ENCODE data around the gene CDK14.
"Not testable (repeated sequence)": the region's sequence is repeated elsewhere in the genome, so short reads cannot be mapped to it uniquely, and the experiment has no call there.

The CDK14 gene

DNA sequence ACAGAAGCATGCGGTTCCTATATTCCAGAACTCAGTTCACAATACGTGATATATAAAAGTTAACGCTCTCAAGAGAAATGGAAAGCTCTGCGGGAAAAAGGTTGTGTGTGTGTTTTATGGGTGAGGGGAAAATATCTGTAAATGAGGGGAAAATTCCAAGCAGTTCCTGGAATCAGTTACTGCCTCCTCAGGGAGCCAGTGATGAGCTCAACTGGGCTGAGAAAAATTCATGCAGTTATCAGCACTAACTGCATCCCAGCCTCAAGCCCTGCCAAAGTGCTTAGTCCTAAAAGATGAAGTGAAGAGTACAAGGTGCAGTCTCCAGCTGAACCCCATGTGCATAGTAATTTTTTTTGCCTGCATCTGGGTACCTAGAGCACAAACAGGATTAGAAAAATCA, 191.9 kb downstream of the CDK14 start:
- no peak for DNase-seq (ENCODE audit: low read depth in 2 of 2)

DNA sequence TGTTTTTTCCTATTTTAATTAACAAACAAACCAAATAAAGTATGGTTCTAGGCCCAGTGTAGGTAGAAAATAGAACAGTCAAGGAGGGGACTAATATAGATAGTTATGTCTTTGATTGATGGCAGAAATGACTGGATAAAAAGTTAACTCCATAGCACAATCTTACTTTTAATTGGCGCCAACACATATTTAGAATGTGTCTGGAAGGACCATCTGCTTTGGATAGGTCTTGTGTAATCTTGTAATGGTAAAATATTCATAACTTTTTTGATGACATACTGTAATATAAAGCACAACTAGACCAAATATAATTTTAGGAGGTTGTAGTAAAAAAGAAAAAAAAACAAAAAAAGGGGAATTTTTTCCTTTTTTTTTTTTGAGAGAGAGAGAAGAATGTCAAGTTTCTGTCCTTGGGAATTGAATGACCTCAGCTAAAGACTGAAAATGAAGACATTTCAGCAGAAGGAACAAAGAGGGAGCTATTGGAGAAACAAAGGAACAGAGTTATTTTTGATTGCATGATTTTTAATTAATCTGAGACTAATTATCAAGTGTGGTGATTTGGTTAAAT, 193.7 kb downstream of the CDK14 start:
- DNase-seq (ENCODE audit: low read depth in 2 of 2): no peak

DNA sequence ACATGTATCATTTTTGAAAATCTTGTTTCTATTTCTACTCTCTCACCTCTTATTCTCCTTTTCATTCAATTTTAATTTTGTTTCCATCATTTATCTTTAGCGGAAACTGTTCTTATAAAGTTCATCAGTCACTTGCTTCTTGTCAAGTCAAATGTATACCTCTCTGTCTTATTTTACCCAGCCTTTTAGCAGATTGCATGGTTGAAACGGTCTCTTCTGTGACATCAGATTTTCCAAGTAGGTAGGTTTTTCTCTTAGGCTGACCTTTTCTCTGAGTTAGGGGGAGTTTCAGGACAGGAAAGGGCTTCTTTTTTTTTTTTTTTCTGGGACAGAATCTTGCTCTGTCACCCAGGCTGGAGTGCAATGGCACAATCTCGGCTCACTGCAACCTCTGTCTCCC, 195.5 kb downstream of the CDK14 start:
- no peak for DNase-seq (ENCODE audit: low read depth in 2 of 2)

DNA sequence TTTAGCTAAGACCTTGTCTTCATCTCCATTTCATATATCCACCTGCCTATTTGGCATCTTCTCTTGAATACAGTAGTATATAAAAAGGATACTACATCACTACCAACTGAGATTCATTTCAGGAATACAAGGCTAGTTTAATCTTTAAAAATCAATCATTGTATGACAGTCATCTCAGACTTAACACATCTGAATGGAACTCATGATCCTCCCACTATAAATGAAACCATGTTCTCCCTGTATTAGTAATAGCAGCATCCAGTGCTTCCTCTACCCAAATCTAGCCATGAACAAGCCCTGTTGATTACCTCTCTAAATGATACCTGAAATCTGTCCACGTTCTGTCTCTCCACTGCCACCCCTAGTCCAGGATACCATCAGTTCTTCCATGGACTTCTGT, 196.2 kb downstream of the CDK14 start:
- no peak for DNase-seq (ENCODE audit: low read depth in 2 of 2)

DNA sequence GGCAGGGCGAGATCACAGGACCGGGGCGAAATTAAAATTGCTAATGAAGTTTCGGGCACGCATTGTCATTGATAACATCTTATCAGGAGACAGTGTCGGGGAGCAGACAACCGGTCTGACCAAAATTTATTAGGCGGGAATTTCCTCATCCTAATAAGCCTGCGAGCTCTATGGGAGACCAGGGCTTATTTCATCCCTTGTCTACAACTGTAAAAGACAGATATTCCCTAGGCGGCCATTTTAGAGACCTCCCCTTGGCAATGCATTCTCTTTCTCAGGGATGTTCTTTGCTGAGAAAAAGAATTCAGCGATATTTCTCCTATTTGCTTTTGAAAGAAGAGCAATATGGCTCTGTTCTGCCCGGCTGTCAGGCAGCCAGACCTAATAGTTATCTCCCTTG, 198.1 kb downstream of the CDK14 start:
- DNase-seq (ENCODE audit: low read depth in 2 of 2): not testable (repeated sequence)

DNA sequence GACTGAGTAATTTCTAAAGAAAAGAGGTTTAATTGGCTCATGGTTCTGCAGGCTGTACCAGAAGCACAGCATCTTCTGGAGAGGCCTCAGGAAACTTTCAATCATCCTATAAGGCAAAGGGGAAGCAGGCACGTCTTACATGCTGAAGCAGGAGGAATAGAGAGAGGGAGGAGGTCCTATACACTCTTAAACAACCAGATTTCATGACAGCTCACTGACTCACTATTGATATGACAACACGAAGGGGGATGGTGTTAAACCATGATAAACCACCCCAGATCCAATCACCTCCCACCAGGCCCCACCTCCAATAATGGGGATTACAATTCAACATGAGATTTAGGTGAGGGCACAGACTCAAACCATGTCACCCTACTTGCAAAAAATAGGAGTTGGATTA, 201.5 kb downstream of the CDK14 start:
- DNase-seq (ENCODE audit: low read depth in 2 of 2): no peak

DNA sequence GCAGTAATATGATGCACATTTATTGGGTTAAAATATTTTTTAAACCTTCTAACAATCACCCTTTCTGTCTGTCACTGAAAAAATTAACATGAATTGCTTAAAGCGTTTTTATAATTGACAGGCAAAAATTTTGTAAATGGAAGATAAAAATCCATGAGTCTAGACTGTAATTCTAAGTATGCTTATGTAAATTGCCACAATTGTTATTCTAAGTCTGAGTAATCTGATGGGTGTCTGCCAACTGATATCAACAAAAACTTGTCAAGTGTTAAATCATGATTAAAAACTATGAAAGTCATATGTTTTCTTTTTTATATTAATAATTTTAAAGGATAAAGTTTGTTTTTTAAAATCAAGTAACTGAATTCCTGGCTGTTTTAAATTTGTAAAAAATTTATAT, 208.2 kb downstream of the CDK14 start:
- no peak for DNase-seq (ENCODE audit: low read depth in 2 of 2)

DNA sequence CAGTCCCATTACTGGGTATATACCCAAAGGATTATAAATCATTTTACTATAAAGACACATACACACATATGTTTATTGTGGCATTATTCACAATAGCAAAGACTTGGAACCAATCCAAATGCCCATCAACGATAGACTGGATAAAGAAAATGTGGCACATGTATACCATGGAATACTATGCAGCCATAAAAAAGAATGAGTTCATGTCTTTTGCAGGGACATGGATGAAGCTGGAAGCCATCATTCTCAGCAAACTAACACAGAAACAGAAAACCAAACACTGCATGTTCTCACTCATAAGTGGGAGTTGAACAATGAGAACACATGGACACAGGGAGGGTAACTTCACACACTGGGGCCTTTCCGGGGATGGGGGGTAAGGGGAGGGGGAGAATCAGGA, 219.4 kb downstream of the CDK14 start:
- DNase-seq (ENCODE audit: low read depth in 2 of 2): not testable (repeated sequence)

DNA sequence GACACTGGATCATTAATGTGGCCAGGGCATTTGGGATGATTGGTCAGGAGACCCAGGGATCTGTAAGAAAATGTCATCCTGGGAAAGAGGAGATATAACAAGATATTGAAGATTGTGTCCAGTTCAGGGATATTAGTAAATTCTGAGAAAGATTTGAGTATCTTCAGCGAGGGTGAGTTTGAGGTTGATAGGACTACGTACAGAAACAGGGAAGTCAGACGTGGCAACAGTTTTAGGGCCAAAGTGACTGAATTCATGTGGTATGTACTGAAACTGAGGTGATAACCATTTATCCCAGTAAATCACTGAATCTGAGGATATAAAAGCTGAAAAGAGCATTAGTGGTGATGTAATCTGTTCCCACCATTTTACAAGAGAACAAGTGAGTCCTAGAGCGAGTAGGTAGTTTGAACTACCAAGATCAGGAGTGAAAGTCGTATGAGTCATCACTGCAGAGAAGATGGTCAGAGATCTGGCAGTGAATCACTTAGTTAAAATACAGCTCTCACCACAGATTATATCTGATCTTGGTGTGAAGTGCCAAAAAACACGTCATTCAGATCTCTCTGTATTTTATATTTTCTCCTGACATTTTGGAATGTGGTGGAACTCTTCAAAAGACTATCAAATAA, 220.5 kb downstream of the CDK14 start:
- no peak for DNase-seq (ENCODE audit: low read depth in 2 of 2)

DNA sequence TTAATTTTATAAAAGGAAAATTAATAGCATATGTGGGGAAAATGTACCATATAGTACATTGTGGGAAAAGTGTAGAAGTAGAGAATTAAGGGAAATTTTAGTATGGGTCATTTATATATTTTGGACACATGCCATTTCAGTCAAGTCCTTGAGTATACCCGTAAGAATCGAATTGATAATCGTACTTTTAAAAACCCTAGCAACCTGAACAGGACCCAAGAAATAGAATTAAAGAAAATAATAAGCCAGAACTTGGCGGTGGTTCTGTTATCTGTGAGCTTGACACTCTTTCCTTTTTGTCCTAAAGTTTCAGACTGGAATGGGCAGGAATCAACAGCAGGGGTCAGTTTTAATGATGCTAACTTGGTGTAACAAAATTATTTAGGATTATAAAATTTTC, 221.0 kb downstream of the CDK14 start:
- DNase-seq (ENCODE audit: low read depth in 2 of 2): no peak

DNA sequence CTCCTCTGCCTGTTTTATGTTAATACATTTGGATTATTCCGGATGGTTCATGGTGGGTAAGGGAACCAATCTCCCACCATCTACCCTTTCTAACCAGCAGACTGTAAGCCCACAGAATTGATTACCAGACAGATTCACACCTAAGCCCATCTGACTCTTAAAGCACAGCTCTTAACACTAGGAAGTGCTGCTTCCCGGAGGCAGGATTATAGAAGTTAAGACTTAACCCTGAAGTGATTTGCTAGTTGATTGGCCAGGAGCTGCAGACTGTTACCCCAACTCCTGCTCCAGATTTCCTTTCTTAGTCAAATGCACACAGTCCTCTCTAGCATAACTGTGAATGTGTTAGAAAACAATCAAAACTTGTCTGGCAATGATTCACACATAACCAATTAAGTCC, 221.7 kb downstream of the CDK14 start:
- no peak for DNase-seq (ENCODE audit: low read depth in 2 of 2)

DNA sequence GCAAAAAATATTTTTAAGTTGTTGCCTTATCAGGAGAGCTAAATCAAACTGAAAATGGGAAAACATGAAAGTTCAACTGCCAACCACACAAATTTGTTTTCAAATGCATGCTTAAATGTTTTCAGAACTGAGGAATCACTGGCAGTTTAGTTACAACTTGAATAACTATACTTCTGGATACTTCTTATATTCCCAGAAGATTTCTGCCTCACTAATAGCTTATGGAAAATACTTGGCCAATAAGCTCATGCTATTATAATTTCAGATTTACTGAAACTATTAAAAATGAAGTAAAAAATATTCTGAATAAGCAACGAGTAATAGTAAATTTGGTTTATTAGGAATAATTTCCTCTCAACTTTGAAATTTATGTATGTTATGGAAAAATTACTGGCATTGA, 222.2 kb downstream of the CDK14 start:
- no peak for DNase-seq (ENCODE audit: low read depth in 2 of 2)

DNA sequence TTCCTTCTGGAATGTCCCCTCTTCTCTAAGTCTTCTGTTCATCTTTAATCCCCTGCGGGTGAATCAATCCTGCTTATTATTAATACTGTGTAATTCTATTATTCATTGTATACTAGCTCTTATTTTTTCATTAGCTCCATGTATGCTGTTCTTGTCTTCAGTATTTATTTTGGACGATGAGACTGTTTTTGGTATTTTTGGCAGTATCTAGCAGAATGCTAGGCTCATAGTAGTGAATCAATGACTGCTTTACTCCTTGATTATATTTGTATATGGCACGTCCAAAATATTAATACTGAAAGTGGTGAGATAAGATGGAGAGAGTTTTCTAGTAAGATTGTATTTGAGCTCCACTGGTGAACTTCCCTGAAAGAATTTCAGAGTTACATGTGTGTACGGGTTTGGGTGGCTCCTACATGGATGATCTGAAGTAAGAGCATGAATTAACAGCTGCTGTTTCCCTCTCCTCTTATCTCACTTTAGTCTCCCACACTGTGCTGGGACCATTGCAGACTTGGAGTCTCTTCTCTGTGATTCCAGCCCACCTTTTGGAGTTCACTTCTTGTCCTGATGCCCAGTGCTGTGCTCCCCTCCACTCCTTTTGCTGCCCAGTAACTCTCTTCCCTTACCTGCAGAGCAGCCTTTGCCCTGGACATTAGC, 226.0 kb downstream of the CDK14 start:
- no peak for DNase-seq (ENCODE audit: low read depth in 2 of 2)

DNA sequence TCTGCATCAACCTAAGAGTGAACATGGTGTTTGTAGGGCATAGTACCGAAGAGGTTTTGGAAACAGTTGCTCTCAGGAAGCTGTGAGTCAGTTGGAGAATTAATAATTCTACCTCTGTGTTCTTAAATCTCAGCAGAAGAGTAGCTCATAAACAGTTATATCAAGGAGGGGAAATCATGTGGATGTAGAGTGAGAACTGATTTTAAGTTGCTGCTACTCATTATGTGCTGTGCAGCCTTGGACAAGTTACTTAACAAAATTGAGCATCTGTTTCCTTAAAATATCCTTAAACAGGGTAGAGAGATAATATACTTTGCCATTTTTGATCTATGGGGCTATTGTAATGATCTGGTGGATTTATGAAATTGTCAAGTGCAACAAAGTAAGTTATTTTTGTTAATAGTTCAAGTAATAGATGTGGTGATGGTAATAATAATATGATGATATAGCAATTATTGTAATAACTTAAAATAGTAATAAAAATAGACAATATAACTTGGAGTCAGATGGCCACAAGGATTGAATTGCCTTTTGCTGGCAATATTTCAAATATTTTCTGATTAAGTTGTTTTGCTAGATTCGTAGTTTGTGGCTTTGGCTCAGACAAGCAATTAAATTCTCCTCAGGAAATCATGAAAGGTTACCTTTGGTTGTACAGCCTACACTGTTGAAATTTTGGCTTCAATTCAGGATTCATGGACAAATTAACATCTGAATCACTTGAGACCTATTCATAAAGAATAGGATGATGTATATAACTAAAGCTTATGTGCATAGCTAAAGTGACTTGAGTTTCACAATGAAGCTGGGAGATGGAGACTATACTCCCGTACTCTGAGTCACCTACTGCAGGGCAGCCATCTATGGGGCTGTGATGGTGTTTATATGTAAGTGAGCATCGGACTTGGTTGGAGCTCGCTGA, 228.5 kb downstream of the CDK14 start:
- DNase-seq (ENCODE audit: low read depth in 2 of 2): no peak

DNA sequence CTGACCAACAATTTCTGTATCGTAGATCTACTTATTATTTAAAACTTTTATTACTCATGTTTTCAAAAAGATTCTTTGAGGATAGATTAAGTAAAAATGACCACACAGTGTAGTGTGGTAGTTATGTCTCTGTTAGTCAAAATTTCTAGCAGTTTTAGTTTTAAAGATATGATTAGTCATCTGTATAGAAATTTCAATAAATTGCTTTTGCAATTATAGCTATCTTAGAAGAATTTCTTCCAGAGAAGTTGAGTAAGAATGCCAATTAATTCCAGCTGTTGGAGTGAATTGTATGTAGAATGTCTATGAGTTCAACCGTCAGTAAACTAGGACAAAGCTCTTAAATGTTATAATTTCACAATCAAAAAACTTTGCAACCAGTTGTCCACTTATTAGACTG, 229.7 kb downstream of the CDK14 start:
- DNase-seq (ENCODE audit: low read depth in 2 of 2): no peak

DNA sequence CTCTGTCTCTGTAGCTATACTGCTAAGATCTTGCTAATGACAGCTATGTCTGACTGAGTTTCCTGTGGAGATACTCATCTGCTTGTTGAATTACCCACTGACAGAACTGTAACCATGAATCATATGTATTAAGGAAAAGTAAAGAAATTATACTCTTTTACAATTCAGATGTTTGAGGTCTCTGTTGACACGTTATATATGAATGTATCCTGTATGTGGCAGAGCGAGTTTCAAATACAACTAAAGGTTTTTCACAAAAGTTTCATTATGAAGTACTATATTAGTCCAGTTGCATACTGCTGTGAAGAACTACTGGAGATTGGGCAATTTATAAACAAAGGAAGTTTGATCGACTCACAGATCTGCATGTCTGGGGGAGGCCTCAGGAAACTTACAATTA, 232.5 kb downstream of the CDK14 start:
- DNase-seq (ENCODE audit: low read depth in 2 of 2): no peak

DNA sequence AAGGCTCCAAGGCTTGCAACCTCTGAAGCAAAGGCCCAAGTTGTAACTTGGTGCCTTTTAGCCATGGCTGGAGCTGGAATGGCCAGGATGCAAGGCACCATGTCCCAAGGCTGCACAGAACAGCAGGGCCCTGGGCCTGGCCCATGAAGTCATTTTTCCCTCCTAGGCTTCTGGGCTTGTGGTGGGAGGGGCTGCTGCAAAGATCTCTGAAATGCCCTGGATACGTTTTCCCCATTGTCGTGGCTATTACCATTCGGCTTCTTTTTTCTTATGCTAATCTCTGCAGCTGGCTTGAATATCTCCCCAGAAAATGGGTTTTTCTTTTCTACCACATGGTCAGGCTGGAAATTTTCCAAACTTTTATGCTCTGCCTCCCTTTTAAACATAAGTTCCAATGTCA, 234.2 kb downstream of the CDK14 start:
- no peak for DNase-seq (ENCODE audit: low read depth in 2 of 2)

DNA sequence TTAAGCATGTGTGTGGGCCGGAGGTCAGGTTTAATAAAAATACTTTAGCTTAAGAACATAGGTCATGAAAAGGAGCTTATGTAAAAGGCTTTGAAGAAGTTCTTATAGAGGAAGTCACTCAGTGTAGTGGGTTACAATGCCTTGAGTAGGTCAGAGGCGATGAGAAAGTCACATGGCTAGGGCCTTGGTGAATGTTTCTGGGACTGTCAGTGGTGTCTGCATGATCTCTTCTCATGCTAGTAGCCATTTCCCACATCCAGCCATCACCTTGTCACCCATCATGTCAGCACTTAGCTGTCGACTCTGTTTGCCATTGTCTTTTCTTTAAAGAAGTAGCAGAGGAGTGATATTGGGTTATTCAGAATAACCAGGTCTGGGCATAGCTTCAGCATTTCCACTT, 236.6 kb downstream of the CDK14 start:
- DNase-seq (ENCODE audit: low read depth in 2 of 2): no peak

DNA sequence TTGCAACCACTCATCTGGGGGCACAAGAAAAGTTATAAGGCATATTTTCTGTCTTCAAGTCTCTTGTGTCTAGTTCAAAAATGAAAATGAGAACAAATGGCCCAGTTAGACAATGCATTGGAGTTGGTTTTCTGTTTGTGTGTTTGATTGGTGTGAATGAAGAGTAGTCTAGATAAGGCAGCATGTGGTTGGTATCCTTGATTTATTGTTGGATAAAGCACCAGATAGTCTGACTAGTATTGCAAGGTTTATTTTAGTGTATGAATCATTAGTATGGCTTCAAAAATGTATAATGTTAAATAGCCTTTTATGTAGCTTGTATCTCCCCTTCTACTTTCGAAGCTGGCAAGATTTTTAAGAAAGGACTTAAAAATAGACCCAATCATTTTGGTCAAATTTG, 237.3 kb downstream of the CDK14 start:
- DNase-seq (ENCODE audit: low read depth in 2 of 2): no peak

DNA sequence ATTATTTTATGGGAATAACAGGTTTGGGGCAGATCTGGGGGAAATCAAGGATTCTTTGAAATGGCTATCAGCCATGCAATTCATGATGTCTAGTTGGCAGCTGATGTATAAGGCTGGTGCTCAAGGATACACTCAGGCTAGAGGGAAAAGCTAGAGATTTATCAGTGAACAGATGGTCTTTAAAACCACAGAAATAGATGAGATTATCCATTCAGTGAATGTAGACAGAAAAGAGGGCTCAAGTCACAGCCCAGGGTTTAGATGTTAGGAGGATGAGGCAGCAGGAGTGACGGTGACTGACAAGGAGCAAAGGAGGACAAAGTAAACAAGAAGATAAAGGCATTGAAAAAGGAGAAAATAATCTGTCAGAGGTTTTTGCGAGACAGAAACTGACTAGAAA, 238.7 kb downstream of the CDK14 start:
- no peak for DNase-seq (ENCODE audit: low read depth in 2 of 2)

DNA sequence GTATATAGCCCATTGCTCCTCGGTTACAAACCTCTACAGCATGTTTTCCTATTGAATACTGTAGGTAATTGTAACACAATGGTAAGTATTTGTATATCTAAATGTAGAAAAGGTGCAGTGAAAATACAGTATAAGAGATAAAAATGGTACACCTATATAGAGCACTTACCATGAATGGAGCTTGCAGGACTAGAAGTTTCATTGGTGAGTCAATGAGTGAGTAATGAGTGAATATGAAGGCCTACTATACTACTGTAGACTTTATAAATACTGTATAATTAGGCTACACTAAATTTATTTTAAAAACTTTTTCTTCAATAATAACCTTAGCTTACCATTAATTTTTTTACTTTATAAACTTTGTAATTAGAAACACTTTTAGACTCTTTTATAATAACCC, 239.7 kb downstream of the CDK14 start:
- no peak for DNase-seq (ENCODE audit: low read depth in 2 of 2)

DNA sequence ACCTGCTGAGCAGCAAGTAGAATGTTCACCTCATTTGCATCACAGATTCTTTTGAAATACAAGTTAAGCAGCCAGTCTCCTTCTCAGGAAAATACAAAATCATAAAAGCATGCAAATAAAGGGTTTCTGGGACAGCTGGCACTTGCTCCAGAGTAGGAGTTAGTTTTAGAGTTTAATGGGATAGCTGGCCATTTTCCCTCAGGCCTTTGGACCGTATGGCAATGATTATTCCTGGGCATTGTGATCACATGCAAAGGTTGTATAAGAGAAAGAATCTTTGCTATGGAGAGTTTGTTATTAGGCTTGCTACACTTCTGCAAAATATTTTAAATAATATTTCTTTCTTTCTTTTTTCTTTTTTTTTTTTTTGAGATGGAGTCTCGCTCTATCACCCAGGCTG, 240.8 kb downstream of the CDK14 start:
- DNase-seq (ENCODE audit: low read depth in 2 of 2): no peak

DNA sequence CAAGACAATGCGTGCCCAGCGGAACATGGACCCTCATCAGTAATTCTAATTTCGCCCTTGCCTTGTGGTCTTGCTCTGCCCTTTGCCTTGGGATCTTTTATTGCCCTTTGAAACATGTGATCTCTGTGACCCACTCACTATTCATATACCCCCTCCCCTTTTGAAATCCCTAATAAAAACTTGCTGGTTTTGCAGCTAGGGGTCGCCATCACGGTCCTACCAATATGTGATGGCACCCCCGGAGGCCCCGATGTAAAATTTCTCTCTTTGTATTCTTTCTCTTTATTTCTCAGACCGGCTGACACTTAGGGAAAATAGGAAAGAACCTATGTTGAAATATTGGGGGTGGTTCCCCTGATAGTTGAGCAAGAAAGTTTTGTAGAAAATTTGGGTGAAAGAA, 242.7 kb downstream of the CDK14 start:
- no peak for DNase-seq (ENCODE audit: low read depth in 2 of 2)

Measured in stimulated activated CD8-positive, alpha-beta memory T cell treated with anti-CD3 and anti-CD28 coated beads, Interleukin-2, amount 100 ng/mL, for 1 hour (primary cell).